ENCODE measurements around the gene MACROD1.
"Not testable (repeated sequence)": the region's sequence is repeated elsewhere in the genome, so short reads cannot be mapped to it uniquely, and the experiment has no call there.

Gene MACROD1

DNA sequence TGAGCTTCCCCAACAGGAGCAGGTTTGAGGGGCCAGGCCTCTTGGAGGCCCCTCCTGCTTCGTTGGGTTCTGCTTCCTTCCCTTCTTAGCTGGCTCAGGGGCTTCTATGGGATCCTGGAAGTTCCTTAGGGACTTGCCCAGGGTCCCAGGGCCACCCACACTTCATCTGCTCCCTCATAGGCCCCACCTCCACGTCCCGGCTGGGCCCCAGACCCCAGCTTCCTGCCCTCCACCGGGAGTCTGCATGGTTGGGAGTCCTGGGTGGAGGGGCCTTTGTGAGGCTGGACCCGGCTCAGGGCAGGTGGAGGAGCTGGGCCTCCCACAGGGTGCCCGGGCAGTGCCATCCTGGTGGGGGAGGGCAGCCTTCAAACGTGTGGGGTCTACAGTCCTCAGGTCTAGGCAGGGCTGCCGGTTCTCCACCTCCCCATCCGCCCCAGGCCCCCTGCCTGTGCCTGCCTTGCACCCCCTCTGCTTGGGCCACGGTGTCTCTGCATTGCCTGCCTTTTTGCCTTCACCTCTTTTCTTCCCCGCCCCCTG is 168.0 kb downstream of the MACROD1 start:
- DNase-seq (ENCODE audit: low read depth) = no peak

DNA sequence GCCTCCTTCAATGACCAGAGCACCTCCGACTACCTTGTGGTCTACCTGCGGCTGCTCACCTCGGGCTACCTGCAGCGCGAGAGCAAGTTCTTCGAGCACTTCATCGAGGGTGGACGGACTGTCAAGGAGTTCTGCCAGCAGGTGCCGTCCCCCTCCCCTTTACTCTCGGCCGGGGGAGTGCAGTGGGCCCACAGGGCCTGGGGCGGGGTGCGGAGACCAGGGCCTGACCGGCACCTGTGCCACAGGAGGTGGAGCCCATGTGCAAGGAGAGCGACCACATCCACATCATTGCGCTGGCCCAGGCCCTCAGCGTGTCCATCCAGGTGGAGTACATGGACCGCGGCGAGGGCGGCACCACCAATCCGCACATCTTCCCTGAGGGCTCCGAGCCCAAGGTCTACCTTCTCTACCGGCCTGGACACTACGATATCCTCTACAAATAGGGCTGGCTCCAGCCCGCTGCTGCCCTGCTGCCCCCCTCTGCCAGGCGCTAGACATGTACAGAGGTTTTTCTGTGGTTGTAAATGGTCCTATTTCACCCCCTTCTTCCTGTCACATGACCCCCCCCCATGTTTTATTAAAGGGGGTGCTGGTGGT is 168.7 kb downstream of the MACROD1 start:
- DNase-seq (ENCODE audit: low read depth) = no peak

- DNase-seq (ENCODE audit: low read depth) = no peak
Measured at GRCh38 chr11:63996512-63996911, 169.4 kb downstream of the MACROD1 start.

DNA sequence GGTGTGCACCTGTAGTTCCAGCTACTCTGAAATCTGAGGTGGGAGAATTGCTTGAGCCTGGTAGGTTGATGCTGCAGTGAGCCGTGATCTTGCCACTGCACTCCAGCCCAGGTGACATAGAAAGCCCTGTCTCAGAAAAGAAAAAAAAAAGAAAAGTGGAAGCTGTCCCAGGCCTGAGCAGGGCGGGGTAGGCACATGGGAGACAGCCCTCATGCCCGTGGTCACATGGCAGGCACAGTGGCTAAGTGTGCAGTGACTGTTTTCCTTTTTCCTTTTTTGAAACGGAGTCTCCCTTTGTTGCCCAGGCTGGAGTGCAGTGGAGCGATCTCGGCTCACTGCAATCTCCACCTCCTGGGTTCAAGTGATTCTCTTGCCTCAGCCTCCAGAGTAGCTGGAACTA is 171.9 kb downstream of the MACROD1 start:
- no peak for DNase-seq (ENCODE audit: low read depth)

DNA sequence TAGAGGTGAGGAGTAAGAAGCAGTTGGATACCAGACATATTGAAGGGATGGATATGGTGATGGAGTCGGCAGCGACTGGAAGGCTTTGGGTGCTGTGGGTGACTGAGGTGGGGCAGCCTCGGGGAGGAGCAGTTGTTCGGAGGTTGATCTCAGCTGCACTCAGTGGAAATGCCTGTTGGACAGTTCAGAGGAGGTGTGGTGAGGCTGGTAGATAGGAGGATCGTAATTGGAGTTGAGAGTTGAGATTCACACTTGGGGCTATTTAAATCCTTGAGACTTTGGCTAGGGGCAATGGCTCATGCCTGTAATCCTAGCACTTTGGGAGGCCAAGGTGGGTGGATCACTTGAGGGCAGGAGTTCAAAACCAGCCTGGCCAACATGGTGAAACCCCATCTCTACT is 172.8 kb downstream of the MACROD1 start:
- DNase-seq (ENCODE audit: low read depth) = no peak

DNA sequence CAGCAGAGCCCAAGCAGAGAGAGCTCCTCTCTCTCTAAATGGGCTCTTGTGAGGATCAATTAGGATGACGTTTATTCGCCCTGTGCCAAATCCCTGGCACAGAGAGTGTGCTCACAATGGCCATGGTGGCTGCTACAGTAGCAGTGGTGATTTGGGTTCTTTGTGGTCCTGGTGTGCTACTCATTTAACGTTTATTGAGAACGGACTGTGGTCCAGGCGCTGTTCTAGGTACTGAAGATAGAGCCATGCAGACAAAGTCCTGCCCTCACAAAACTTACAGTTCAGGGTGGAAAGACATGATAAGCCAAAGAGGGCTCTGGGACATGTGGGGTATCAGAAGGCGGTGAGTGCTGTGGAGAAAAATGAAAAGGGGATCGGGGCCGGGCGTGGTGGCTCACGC is 174.4 kb downstream of the MACROD1 start:
- no peak for DNase-seq (ENCODE audit: low read depth)

GRCh38 chr11:63986932-63987513 is 178.9 kb downstream of the MACROD1 start:
- no peak for DNase-seq (ENCODE audit: low read depth)

DNA sequence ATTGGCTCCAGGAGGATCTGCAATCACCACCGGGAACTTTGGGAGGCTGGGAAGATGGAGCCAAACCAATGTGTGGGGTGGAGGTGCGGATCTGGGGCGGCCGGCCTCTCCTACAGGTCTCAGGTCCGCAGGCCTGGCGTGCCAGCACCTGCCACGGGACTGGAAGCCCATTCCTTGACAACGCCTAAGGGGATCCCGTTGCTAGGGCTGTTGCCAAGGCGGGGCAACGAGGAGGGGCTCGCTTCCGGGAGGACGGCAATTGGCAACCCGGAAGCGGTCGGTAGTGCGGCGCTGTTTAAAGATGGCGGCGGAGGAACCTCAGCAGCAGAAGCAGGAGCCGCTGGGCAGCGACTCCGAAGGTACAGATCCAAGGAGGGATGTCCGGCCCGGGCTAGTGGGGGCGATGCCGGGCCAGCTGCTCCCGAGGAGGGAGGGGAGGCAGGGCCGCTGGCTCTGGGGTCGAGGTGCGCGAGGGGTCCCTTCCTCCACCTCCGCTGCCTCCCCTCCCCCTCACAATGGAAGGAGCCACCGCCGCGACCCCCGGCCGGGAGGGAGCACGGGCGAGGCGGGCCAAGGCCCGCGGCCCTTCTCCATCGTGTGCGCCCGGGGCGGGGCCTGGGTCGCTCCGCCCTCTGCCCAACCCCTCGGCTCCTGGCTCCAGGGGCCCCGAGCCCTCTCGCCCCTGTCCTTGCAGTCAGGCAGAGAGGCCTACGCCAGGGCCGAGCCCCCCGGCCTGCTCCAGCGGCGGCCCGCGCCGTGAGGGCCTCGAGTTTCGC is 179.6 kb downstream of the MACROD1 start, which contains the start of gene OTUB1:
OTUB1 (plus strand) TSS at position 283 of the 776 bp plus-strand sequence; CDS start at position 302, 19 bp downstream.
- peak; percentile 79 for DNase-seq (ENCODE audit: low read depth)

GRCh38 chr11:63985812-63986155 is 180.1 kb downstream of the MACROD1 start:
- peak; percentile 42 for DNase-seq (ENCODE audit: low read depth)

DNA sequence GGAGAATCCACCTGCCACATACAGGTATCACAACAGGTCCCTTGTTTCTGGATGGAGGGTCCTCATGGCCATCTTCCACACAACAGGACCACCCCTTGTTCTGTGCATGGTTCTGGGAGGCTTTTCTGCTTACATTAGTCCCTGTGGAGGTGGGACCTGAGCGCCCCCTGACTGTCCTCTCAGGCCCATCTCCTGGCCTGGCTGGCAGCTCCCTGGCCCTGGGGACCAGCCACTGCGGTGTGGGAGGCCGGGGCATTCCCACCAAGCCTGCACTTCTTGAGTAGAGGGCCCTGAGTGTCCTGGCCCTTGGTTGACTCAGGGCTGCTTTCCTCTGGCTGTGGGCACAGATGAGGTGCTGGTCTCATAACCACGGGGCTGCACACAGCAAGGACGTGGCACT is 186.5 kb downstream of the MACROD1 start:
- no peak for DNase-seq (ENCODE audit: low read depth)

DNA sequence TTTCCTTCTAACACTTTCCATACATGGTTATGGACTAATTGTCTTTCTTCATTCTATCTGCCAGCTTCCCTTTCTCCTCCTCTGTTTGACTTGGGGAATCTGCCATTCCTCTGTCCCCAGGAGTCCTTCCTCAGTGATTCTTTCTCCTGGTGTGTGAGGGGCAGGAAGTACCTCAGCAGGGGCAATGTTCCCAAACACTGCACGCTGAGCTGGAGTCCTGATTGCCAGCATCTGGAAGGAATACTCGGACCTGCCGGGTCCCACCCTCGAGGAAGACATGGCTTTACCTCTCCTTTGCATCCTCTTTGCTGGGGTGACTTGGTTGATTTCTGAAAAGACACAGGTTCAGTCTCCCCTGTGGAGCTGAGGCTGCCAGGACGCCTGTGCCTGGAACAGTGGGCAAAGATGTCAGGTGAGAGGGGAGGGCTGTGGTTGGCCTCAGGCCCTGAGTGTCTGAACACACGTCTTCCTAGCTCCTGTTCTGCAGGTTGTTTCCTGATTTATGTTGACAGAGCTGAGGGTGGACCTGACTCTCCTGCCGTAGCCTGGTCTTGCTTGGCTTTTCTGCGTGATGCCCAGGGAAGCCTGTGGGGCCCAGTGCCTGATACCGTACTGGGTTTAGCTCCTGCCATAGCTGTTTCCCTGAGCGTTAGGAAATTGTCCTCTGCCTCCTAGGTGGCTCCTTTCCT is 187.2 kb downstream of the MACROD1 start:
- DNase-seq (ENCODE audit: low read depth) = no peak

DNA sequence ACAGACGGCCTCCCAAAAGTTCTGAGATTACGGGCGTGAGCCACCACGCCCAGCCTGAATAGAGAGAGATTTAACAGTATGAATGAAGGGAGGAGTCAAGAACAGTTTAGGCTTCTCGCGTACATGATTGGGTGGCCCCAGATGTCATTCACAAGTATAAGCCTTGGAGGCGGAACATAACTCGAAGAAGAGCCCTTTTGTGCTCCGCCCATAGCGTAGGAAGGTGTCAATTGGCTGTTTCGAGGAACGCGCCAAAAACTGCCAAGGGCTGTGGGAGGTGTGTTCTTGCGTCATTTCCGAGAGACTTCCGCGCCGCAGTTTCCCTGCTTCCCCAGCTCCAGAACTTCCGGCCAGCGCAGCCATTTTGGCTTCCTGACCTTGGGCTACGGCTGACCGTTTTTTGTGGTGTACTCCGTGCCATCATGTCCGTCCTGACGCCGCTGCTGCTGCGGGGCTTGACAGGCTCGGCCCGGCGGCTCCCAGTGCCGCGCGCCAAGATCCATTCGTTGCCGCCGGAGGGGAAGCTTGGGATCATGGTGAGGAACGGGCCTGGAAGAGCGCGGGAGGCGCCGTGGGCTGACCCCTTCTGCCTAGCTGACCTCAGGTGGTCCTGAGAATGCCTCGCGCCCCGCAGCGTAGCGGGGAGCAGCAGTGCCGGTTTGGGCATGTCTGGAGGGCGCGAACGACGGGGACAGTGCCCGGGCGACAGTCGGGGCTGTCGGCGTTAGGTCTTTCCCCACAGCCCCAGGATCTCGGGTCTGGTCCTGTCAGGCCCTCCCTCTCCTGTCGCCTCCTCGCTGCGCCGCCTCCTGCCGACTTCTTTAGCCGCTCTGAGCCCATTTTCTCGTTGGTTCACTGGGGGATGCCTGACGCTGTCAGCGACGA is 191.4 kb downstream of the MACROD1 start, which contains the start of gene COX8A:
COX8A (plus strand) TSS at position 362 of the 885 bp plus-strand sequence; CDS start at position 423, 61 bp downstream.
- peak; percentile 92 for DNase-seq (ENCODE audit: low read depth)

- DNase-seq (ENCODE audit: low read depth) = not testable (repeated sequence)
Measured at GRCh38 chr11:63973912-63974258, 192.0 kb downstream of the MACROD1 start.

- DNase-seq (ENCODE audit: low read depth) = no peak
Measured at GRCh38 chr11:63970902-63971301, 195.0 kb downstream of the MACROD1 start.

DNA sequence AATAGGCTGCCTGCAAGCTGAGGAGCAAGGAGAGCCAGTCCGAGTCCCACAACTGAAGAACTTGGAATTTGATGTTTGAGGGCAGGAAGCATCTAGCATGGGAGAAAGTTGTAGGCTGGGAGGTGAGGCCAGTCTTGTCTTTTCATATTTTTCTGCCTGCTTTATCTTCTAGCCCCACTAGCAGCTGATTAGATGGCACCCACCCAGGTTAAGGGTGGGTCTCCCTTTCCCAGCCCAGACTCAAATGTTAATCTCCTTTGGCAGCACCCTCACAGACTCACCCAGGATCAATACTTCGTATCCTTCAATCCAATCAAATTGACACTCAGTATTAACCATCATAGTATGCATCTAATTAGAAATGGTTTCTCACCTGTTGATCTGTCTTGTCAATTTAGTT is 196.5 kb downstream of the MACROD1 start:
- no peak for DNase-seq (ENCODE audit: low read depth)

GRCh38 chr11:63966444-63966843 is 199.5 kb downstream of the MACROD1 start:
- DNase-seq (ENCODE audit: low read depth) = no peak

DNA sequence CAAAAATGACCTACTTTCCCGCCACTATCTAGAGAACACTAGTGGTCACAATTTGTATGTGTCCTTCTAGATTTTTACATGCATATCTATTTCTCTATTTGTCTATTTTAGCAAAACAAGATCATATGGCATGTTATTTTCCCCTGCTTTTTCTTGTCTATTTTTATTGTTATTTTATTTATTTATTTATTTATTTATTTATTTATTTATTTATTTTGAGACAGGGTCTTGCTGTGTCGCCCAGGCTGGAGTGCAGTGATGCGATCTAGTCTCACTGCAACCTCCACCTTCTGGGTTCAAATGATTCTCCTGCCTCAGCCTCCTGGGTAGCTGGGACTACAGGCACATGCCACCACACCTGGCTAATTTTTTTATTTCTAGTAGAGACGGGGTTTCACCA is 202.0 kb downstream of the MACROD1 start:
- DNase-seq (ENCODE audit: low read depth) = not testable (repeated sequence)

- no peak for DNase-seq (ENCODE audit: low read depth)
Measured at GRCh38 chr11:63961608-63962412, 204.1 kb downstream of the MACROD1 start.

GRCh38 chr11:63958008-63958407 is 207.9 kb downstream of the MACROD1 start:
- no peak for DNase-seq (ENCODE audit: low read depth)

DNA sequence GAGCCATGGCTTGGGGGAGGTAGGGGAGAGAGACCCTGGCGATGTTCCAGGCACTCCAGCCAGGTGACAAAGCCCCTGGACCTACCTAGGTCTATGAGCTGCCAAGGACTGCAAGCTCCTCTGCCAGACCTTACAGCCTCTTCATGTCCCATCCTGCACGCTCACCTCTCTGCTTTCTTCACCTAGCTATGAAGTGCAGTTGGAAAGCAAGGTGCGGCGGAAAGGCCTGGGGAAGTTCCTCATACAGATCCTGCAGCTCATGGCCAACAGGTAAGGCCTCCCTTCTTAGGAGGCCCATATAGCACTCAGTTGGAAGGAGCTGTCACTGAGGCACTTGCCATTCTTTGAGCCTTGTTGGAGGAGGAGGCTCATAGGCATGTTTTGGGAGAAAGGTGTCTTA is 213.3 kb downstream of the MACROD1 start:
- no peak for DNase-seq (ENCODE audit: low read depth)
